Kidney epithelial cell (primary cell): ENCODE measurements around the gene CDK11B. TPM values are rescaled to one million over a fixed set of nuclear protein-coding genes. Genes with fewer than 3 reads are reported as not detected.

Experiments
- DNase-seq: peaks from one replicate; pipeline ENCODE4 v3.0.0-alpha.2; 2010; ENCODE audit warnings: low read depth
- H3K27me3 ChIP-seq: 2 replicates; pipeline ENCODE4 v1.6.0; 2011; ENCODE audit warnings: low read length; ENCODE audit not compliant: control insufficient read depth, insufficient read depth
- H3K36me3 ChIP-seq: 2 replicates; pipeline ENCODE4 v1.5.1; 2011; ENCODE audit warnings: low read length; ENCODE audit not compliant: control insufficient read depth, insufficient read depth
- H3K4me3 ChIP-seq: 2 replicates; pipeline ENCODE4 v1.5.1; 2011; ENCODE audit warnings: low read depth, mild to moderate bottlenecking, control low read depth, low read length
- CTCF ChIP-seq: IDR thresholded peaks from 2 replicates; pipeline ENCODE4 v1.5.1; 2011; ENCODE audit warnings: mild to moderate bottlenecking, moderate library complexity, low read length, control low read depth, inconsistent platforms; ENCODE audit not compliant: insufficient read depth, poor library complexity, severe bottlenecking
- total RNA-seq: library from RNA; depleted of rRNA; stranded (reverse); fragments of >200 nt; gene quantifications from 2 replicates; pipeline ENCODE4 v1.2.3, GENCODE V29; 2015

The CDK11B gene
- total RNA-seq, 1 donor from 2014 or later = 27.0 TPM

- no peak for TF ChIP-seq CTCF
- no peak for DNase-seq
- Histone ChIP-seq H3K4me3 (no peak overlapping the region), H3K27me3 (peaks cover 57% of the 10 kb centered on the region), H3K36me3 (no peaks in the 10 kb centered on the region)
These were observed 57.8 kb downstream of the CDK11B start for GRCh38 chr1:1600861-1601563.

- DNase-seq = no peak
- Histone ChIP-seq H3K4me3 (peak within 1 kb of the TSS; percentile 35), H3K27me3 (peaks cover 58% of the 10 kb centered on the region), H3K36me3 (no peaks in the 10 kb centered on the region)
- no peak for TF ChIP-seq CTCF
These were observed 58.6 kb downstream of the CDK11B start, which contains the start of gene FNDC10 for GRCh38 chr1:1599935-1600860. TSS of gene FNDC10 (minus strand) at chr1:1600135. CDS start at chr1:1600015, 120 bp downstream.

GRCh38 chr1:1599030-1599934 is 59.5 kb downstream of the CDK11B start:
- H3K27me3 ChIP-seq = peaks cover 56% of the 10 kb centered on the region
- no peak for DNase-seq
- no peak for TF ChIP-seq CTCF
- H3K4me3 ChIP-seq = no peak overlapping the region
- H3K36me3 ChIP-seq = no peaks in the 10 kb centered on the region

- DNase-seq = no peak
- Histone ChIP-seq H3K4me3 (no peak overlapping the region), H3K36me3 (no peaks in the 10 kb centered on the region), H3K27me3 (peaks cover 52% of the 10 kb centered on the region)
- TF ChIP-seq CTCF = no peak
These were observed 60.1 kb downstream of the CDK11B start for GRCh38 chr1:1598720-1599029.

GRCh38 chr1:1598051-1598719 is 60.6 kb downstream of the CDK11B start:
- H3K27me3 ChIP-seq = peaks cover 48% of the 10 kb centered on the region

More at GRCh38 chr1:1598051-1598719, 60.6 kb downstream of the CDK11B start:
- no peaks in the 10 kb centered on the region for H3K36me3 ChIP-seq
- no peak overlapping the region for H3K4me3 ChIP-seq
- no peak for DNase-seq
- TF ChIP-seq CTCF = no peak
